ENCODE measurements around the gene SPATA6L. TPM values are rescaled to one million over a fixed set of nuclear protein-coding genes. Genes with fewer than 3 reads are reported as not detected.

The SPATA6L gene
- total RNA-seq, 1 donor from 2014 or later = 0.35 TPM

DNA sequence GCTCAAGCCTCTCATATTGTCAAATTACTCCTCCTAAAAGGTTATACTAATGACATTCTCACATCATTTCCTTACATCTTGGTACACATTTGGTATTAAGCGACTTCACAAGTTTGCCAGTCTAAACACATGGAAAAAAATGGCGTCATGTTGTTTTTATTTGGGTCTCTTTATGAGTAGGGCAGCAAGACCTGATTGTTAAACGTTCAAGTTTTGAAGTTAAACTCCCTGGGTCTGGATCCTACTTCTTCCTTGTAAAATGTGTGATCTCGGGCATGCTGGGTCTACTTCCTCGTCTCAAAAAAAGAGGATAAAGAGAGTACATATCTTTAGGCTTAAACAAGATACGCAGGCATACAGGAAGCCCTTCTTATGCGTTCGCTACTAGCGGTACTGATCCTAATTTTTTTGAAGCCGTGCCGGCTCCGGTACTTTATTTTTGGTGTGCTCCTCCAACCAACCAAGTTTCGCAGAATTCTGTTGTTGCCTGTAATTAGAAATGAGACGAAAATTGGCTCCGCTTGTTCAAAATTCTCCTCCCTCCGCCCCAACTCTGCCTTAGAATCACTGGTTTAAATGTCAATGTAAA is 12.5 kb upstream of the SPATA6L start:
- H3K36me3 Mint-ChIP-seq (ENCODE audit: low read depth) = no peaks in the 10 kb centered on the region
- H3K4me1 Mint-ChIP-seq (ENCODE audit: low read depth) = peaks cover 19% of the 10 kb centered on the region
- no peak for DNase-seq (ENCODE audit: low spot score)
- H3K9me3 Mint-ChIP-seq (ENCODE audit: low read depth) = no peaks in the 10 kb centered on the region
- TF ChIP-seq, protein P1, sequence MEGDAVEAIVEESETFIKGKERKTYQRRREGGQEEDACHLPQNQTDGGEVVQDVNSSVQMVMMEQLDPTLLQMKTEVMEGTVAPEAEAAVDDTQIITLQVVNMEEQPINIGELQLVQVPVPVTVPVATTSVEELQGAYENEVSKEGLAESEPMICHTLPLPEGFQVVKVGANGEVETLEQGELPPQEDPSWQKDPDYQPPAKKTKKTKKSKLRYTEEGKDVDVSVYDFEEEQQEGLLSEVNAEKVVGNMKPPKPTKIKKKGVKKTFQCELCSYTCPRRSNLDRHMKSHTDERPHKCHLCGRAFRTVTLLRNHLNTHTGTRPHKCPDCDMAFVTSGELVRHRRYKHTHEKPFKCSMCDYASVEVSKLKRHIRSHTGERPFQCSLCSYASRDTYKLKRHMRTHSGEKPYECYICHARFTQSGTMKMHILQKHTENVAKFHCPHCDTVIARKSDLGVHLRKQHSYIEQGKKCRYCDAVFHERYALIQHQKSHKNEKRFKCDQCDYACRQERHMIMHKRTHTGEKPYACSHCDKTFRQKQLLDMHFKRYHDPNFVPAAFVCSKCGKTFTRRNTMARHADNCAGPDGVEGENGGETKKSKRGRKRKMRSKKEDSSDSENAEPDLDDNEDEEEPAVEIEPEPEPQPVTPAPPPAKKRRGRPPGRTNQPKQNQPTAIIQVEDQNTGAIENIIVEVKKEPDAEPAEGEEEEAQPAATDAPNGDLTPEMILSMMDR (IDR thresholded peaks at IDR 0.05) = no peak
- no peaks in the 10 kb centered on the region for H3K27me3 Mint-ChIP-seq (ENCODE audit: low read depth)
- no peak overlapping the region for H3K27ac Mint-ChIP-seq (ENCODE audit: unreplicated experiment)
- no peak overlapping the region for H3K4me3 Mint-ChIP-seq (ENCODE audit: unreplicated experiment)

DNA sequence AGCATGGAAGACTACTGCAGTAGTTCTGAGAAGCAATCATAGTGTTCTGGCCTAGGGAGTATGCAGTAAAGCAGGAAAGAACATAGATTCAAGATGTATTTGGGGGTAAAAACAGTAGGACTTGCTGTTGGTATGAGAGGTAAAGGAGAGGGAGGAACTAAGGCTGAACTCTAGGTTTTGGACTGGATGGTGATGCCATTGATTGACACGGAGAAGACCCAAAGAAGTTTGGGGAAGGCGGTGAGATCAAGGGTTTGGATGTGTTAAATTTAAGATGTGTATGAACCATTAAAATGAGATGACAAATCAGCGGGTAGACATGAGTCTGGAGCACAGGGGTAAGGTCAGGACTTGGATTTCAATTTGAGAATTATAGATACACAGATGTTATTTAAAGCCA is 11.1 kb upstream of the SPATA6L start:
- Mint-ChIP-seq H3K27me3 (ENCODE audit: low read depth) (no peaks in the 10 kb centered on the region), H3K4me3 (ENCODE audit: unreplicated experiment) (no peak overlapping the region), H3K9me3 (ENCODE audit: low read depth) (no peaks in the 10 kb centered on the region), H3K36me3 (ENCODE audit: low read depth) (no peaks in the 10 kb centered on the region), H3K27ac (ENCODE audit: unreplicated experiment) (no peak overlapping the region), H3K4me1 (ENCODE audit: low read depth) (peaks cover 14% of the 10 kb centered on the region)
- TF ChIP-seq, protein P1 (IDR thresholded peaks at IDR 0.05) = no peak
- no peak for DNase-seq (ENCODE audit: low spot score)

DNA sequence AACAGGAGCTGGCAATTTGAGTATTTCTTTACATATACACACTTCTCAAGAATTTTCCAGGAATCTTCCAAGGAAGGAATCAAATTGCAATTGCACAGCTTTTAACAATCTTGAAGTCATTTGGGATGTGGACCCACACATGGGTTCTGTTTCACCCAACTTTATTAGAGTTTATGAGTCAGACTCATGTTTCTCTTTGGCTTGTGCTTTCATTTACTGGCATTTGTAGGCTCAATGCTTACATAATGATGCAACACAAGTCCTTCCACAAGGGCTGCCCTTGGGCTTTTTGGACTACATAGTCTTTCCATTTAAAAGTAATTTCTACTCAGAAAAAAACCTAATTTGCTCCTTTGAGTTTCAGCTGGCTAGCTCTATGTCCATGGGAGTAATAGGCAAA is 8.5 kb upstream of the SPATA6L start:
- Mint-ChIP-seq H3K9me3 (ENCODE audit: low read depth) (no peaks in the 10 kb centered on the region), H3K4me1 (ENCODE audit: low read depth) (peaks cover 14% of the 10 kb centered on the region), H3K27me3 (ENCODE audit: low read depth) (no peaks in the 10 kb centered on the region), H3K4me3 (ENCODE audit: unreplicated experiment) (no peak overlapping the region), H3K36me3 (ENCODE audit: low read depth) (no peaks in the 10 kb centered on the region), H3K27ac (ENCODE audit: unreplicated experiment) (no peak overlapping the region)
- DNase-seq (ENCODE audit: low spot score) = no peak
- TF ChIP-seq, protein P1 (IDR thresholded peaks at IDR 0.05) = peak; percentile 9

DNA sequence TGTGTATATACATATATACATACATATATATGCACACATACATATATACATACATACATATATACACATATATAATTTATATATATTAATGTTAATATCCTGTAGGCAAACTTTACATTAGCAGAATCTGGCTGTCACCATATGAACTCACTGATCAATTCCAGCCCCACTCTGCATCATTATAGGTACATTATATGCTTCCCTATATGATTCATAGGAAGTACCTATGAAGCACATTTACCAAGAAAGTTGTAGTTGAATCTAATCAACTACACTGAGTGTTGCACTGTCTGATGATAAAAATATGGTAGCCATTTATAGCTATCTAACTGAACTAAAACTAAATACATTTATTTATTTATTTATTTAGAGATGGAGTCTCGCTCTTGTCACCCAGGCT is 5.5 kb upstream of the SPATA6L start:
- Mint-ChIP-seq H3K36me3 (ENCODE audit: low read depth) (no peaks in the 10 kb centered on the region), H3K4me3 (ENCODE audit: unreplicated experiment) (no peak overlapping the region), H3K27me3 (ENCODE audit: low read depth) (no peaks in the 10 kb centered on the region), H3K4me1 (ENCODE audit: low read depth) (peaks cover 14% of the 10 kb centered on the region), H3K9me3 (ENCODE audit: low read depth) (no peaks in the 10 kb centered on the region), H3K27ac (ENCODE audit: unreplicated experiment) (no peak overlapping the region)
- no peak for DNase-seq (ENCODE audit: low spot score)
- TF ChIP-seq, protein P1 (IDR thresholded peaks at IDR 0.05) = no peak

DNA sequence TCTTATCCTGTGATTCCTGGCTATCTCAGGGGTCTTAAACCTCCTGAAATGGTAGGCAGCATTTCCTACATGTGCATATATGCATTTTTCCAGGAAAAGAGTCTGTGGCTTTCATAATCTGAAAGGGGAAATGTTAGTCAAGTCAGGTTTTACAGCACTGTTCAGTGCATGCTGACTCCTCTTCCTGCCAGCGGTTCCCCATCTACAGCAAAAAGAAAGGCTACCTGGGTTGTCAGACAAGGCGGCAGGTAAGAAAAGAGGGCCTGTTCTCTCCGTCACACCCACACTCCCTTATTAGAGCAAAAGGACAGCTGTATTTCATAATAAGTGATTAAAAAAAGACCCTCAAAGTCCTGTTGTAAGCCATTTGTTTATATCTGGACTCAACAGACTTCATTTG is 4.3 kb upstream of the SPATA6L start:
- H3K27ac Mint-ChIP-seq (ENCODE audit: unreplicated experiment) = no peak overlapping the region
- no peaks in the 10 kb centered on the region for H3K9me3 Mint-ChIP-seq (ENCODE audit: low read depth)
- no peaks in the 10 kb centered on the region for H3K36me3 Mint-ChIP-seq (ENCODE audit: low read depth)

More for the DNA sequence above, 4.3 kb upstream of the SPATA6L start:
- TF ChIP-seq, protein P1 (IDR thresholded peaks at IDR 0.05) = no peak
- DNase-seq (ENCODE audit: low spot score) = no peak
- no peak overlapping the region for H3K4me3 Mint-ChIP-seq (ENCODE audit: unreplicated experiment)
- H3K27me3 Mint-ChIP-seq (ENCODE audit: low read depth) = no peaks in the 10 kb centered on the region
- H3K4me1 Mint-ChIP-seq (ENCODE audit: low read depth) = peaks cover 21% of the 10 kb centered on the region
